SK-N-SH (cell line): Measurements from ENCODE around the gene ZDHHC18. TPM values are rescaled to one million over a fixed set of nuclear protein-coding genes. Genes with fewer than 3 reads are reported as not detected.

Source experiments
- CTCF ChIA-PET: fragments of 300-600, 350-600 bp; formaldehyde crosslinking; extraction: SDS; loops from one replicate; lab custom pipeline; 2021; lab: Yijun Ruan, JAX
- POLR2A ChIA-PET: fragments of 350-600 bp; sonication (Branson Sonifier 250); formaldehyde crosslinking; extraction: SDS; loops from one replicate; lab custom pipeline; 2020; ENCODE audit warnings: antibody characterized with exemption, inconsistent platforms; lab: Yijun Ruan, JAX
- DNase-seq: peaks from one replicate; pipeline ENCODE4 v3.0.0; 2012
- H2AFZ ChIP-seq: fragments of 200-600 bp; sonication (generic); 2 replicates; pipeline ENCODE4 v1.8.1; 2016; ENCODE audit warnings: antibody characterized with exemption, mild to moderate bottlenecking, low read depth
- H3F3A ChIP-seq: fragments of 200-600 bp; sonication (generic); replicated peaks from 2 replicates; pipeline ENCODE3; 2016; ENCODE audit warnings: antibody characterized with exemption, mild to moderate bottlenecking; ENCODE audit not compliant: insufficient read depth
- H3K27ac ChIP-seq, 2 experiments: fragments of 200-500 bp in 1 of 2; fragments of 200-600 bp in 1 of 2; sonication (Bioruptor generic) in 1 of 2; sonication (generic), shearing (Covaris generic) in 1 of 2; 2 replicates each; pipeline versions ENCODE4 v1.5.1 to v1.6.1; 2014 to 2016; ENCODE audit warnings: low read depth in 2 of 2, inconsistent platforms in 1 of 2, low read length in 1 of 2, mild to moderate bottlenecking in 1 of 2, mixed read lengths in 1 of 2
- H3K27me3 ChIP-seq: fragments of 200-600 bp; sonication (generic), shearing (Covaris generic); 2 replicates; pipeline ENCODE4 v1.6.1; 2016; ENCODE audit warnings: mixed run types; ENCODE audit not compliant: insufficient read depth
- H3K36me3 ChIP-seq, 2 experiments: fragments of 200-500 bp in 1 of 2; fragments of 200-600 bp in 1 of 2; sonication (Bioruptor generic) in 1 of 2; sonication (generic) in 1 of 2; replicated peaks in 1 of 2; 2 replicates each; pipeline versions ENCODE3 to v1.5.1; 2014 to 2016; ENCODE audit warnings: low read length in 1 of 2, mild to moderate bottlenecking in 1 of 2; ENCODE audit not compliant: insufficient read depth in 2 of 2, control insufficient read depth in 1 of 2
- H3K4me1 ChIP-seq, 2 experiments: fragments of 200-500 bp in 1 of 2; fragments of 200-600 bp in 1 of 2; sonication (Bioruptor generic) in 1 of 2; sonication (generic), shearing (Covaris generic) in 1 of 2; 2 replicates each; pipeline versions ENCODE4 v1.5.1 to v1.6.1; 2014 to 2016; ENCODE audit warnings: low read depth in 1 of 2, low read length in 1 of 2, mixed run types in 1 of 2; ENCODE audit not compliant: insufficient read depth in 2 of 2, control insufficient read depth in 1 of 2
- H3K4me2 ChIP-seq: fragments of 200-600 bp; sonication (generic), shearing (Covaris generic); 2 replicates; pipeline ENCODE4 v1.6.1; 2017; ENCODE audit warnings: mixed run types
- H3K4me3 ChIP-seq, 2 experiments: fragments of 200-500 bp in 1 of 2; fragments of 200-600 bp in 1 of 2; sonication (Bioruptor generic) in 1 of 2; sonication (generic), shearing (Covaris generic) in 1 of 2; 2 replicates each; pipeline versions ENCODE4 v1.5.1 to v1.8.1; 2014 to 2016; ENCODE audit warnings: low read depth in 2 of 2, inconsistent platforms in 1 of 2, low read length in 1 of 2, mild to moderate bottlenecking in 1 of 2, mixed read lengths in 1 of 2, moderate library complexity in 1 of 2
- H3K79me2 ChIP-seq: fragments of 200-600 bp; sonication (generic); 2 replicates; pipeline ENCODE4 v1.8.1; 2017; ENCODE audit warnings: mild to moderate bottlenecking; ENCODE audit not compliant: insufficient read depth
- H3K9ac ChIP-seq: fragments of 200-600 bp; sonication (generic); 2 replicates; pipeline ENCODE4 v1.6.1; 2017; ENCODE audit warnings: mixed run types
- H3K9me2 ChIP-seq: fragments of 200-600 bp; sonication (generic); 2 replicates; pipeline ENCODE4 v1.6.1; 2017; ENCODE audit warnings: mixed run types
- H3K9me3 ChIP-seq: fragments of 200-600 bp; sonication (generic); 2 replicates; pipeline ENCODE4 v1.6.1; 2017; ENCODE audit warnings: mixed run types, mild to moderate bottlenecking, moderate library complexity
- H4K20me1 ChIP-seq: fragments of 200-600 bp; sonication (generic); 2 replicates; pipeline ENCODE4 v1.6.1; 2017; ENCODE audit warnings: mild to moderate bottlenecking, mixed run types; ENCODE audit not compliant: insufficient read depth
- CHD2 ChIP-seq: fragments of 150-350 bp; IDR thresholded peaks from 2 replicates; pipeline ENCODE4 v1.6.1; 2018; ENCODE audit warnings: low read length; ENCODE audit not compliant: partially characterized antibody
- EP300 ChIP-seq, 2 experiments: IDR thresholded peaks; 2 replicates each; pipeline versions ENCODE4 v1.4.0 to v1.6.1; 2012; ENCODE audit warnings: borderline replicate concordance in 1 of 2, low read depth in 1 of 2, low read length in 1 of 2
- NFIC ChIP-seq: IDR thresholded peaks from 2 replicates; pipeline ENCODE4 v1.4.0; 2012; ENCODE audit warnings: borderline replicate concordance
- POLR2AphosphoS5 ChIP-seq: IDR thresholded peaks from 2 replicates; pipeline ENCODE4 v1.6.1; 2012; ENCODE audit warnings: low read depth, low read length
- RAD21 ChIP-seq: IDR thresholded peaks from 2 replicates; pipeline ENCODE4 v1.6.1; 2012; ENCODE audit warnings: mild to moderate bottlenecking, low read length
- RCOR1 ChIP-seq: fragments of 150-350 bp; IDR thresholded peaks from 2 replicates; pipeline ENCODE4 v1.6.1; 2017; ENCODE audit warnings: antibody characterized with exemption, low read length
- SIN3A ChIP-seq: IDR thresholded peaks from 2 replicates; pipeline ENCODE4 v1.6.1; 2012; ENCODE audit warnings: low read depth, mild to moderate bottlenecking, low read length, moderate library complexity, borderline replicate concordance
- SMC3 ChIP-seq: IDR thresholded peaks from 2 replicates; pipeline ENCODE4 v1.6.1; 2012; ENCODE audit warnings: low read depth, low read length, improper control_type of control experiment
- TCF12 ChIP-seq: IDR thresholded peaks from 2 replicates; pipeline ENCODE4 v1.4.0; 2012
- USF2 ChIP-seq: fragments of 150-350 bp; IDR thresholded peaks from 2 replicates; pipeline ENCODE4 v1.6.1; 2017; ENCODE audit warnings: antibody characterized with exemption, low read length, low read depth, borderline replicate concordance
- WGBS: methylation state at CpG from one replicate; pipeline ENCODE4 v1.1.6; 2017; ENCODE audit warnings: low lambda C conversion rate; 5-methylcytosine and 5-hydroxymethylcytosine counted together
- polyA plus RNA-seq, 3 experiments: library from polyadenylated mRNA; depleted of rRNA; stranded (reverse); fragments of >200 nt; gene quantifications; 2 replicates each; pipeline ENCODE4 v1.2.3, GENCODE V29; 2012
- small RNA-seq, 7 experiments: library from RNA; depleted of rRNA; stranded (forward); fragments of <200 nt; gene quantifications; one replicate each; pipeline ENCODE3, GENCODE V24; 2012
- TF ChIP-seq, protein P1 (sequence below): IDR thresholded peaks from 2 replicates; pipeline ENCODE4 v1.4.0; 2012; ENCODE audit warnings: low read depth

ZDHHC18 gene
- polyA plus RNA-seq, 1 of the 3 experiments (the other 2 are of a cell fraction) = 33.0 TPM

- H3K4me3 ChIP-seq = peak overlapping the region; percentile 84 to 97
- TF ChIP-seq EP300 (IDR thresholded peaks at IDR 0.05; ENCODE audit: borderline replicate concordance in 1 of 2, low read depth in 1 of 2, low read length in 1 of 2) (no peak), RAD21 (no peak), CHD2 (no peak), POLR2AphosphoS5 (no peak), SIN3A (no peak), RCOR1 (no peak), TCF12 (no peak), USF2 (no peak), SMC3 (no peak), NFIC (no peak)
- TF ChIP-seq, protein P1, sequence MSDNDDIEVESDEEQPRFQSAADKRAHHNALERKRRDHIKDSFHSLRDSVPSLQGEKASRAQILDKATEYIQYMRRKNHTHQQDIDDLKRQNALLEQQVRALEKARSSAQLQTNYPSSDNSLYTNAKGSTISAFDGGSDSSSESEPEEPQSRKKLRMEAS = no peak
- H3K79me2 ChIP-seq = peaks cover 28% of the 10 kb centered on the region
- H4K20me1 ChIP-seq = no peaks in the 10 kb centered on the region
- no peak for DNase-seq
- peak overlapping the region; percentile 93 for H3K9ac ChIP-seq
- CTCF ChIA-PET = interaction anchor here (0.6 to 2.3 kb wide), 6 partner anchors 12 to 97 kb away, joined by 3 to 7 read pairs (median 3); partner anchors contain the start of genes GPN2 and ZDHHC18
- no peaks in the 10 kb centered on the region for H3F3A ChIP-seq
- H3K36me3 ChIP-seq = peaks cover 9 to 10% of the 10 kb centered on the region in 2 experiments
- H3K4me1 ChIP-seq = peaks cover 4 to 9% of the 10 kb centered on the region in 2 experiments; a peak in 3 of 4 replicates
- H3K27ac ChIP-seq = peak overlapping the region; percentile 68 to 80; a peak in 3 of 4 replicates
- POLR2A ChIA-PET = interaction anchor here (0.6 to 1.8 kb wide), 6 partner anchors 10 to 401 kb away, joined by 3 to 17 read pairs (median 6); partner anchors contain the start of genes GPN2 and NUDC
- H2AFZ ChIP-seq = peak overlapping the region; percentile 100
- no peaks in the 10 kb centered on the region for H3K27me3 ChIP-seq
- no peaks in the 10 kb centered on the region for H3K9me3 ChIP-seq
- WGBS = 64% methylated on average over 18 of the region's 18 CpGs
- no peaks in the 10 kb centered on the region for H3K9me2 ChIP-seq
- H3K4me2 ChIP-seq = peak overlapping the region; percentile 92
These were observed 74.5 kb downstream of the ZDHHC18 start for GRCh38 chr1:26900815-26901511.

Small RNA genes lying within 50 kb of the gene (small RNA-seq; reads per million reads assigned to genes)
- 0 reads per million in 7 experiments for gene RN7SL165P

Other genes with a start within 250 kb of the ZDHHC18 start
- gene ARID1A, start 130.7 kb upstream of the ZDHHC18 start, polyA plus RNA-seq (2012; rRNA removed) = 14.2 and 26.5 TPM in 2 replicates
- gene PIGV, start 38.7 kb upstream of the ZDHHC18 start, polyA plus RNA-seq (2012; rRNA removed) = 16.5 and 26.4 TPM in 2 replicates
- gene SFN, start 36.5 kb downstream of the ZDHHC18 start, polyA plus RNA-seq (2012; rRNA removed) = 0.18 and 0.23 TPM in 2 replicates
- 20.6 and 24.0 TPM in 2 replicates for gene GPN2, start 63.6 kb downstream of the ZDHHC18 start, polyA plus RNA-seq (2012; rRNA removed)
- 9.1 and 11.1 TPM in 2 replicates for gene GPATCH3, start 73.8 kb downstream of the ZDHHC18 start, polyA plus RNA-seq (2012; rRNA removed)
- not detected in 2 replicates for gene NR0B2, start 87.3 kb downstream of the ZDHHC18 start, polyA plus RNA-seq (2012; rRNA removed)
- gene NUDC, start 95.1 kb downstream of the ZDHHC18 start, polyA plus RNA-seq (2012; rRNA removed) = 96.2 and 153 TPM in 2 replicates
- gene KDF1, start 133.8 kb downstream of the ZDHHC18 start, polyA plus RNA-seq (2012; rRNA removed) = not detected in 2 replicates
- 8.8 and 11.6 TPM in 2 replicates for gene TRNP1, start 167.0 kb downstream of the ZDHHC18 start, polyA plus RNA-seq (2012; rRNA removed)
- gene TENT5B, start 186.2 kb downstream of the ZDHHC18 start, polyA plus RNA-seq (2012; rRNA removed) = 0.78 and 1.2 TPM in 2 replicates